ENCODE measurements around the gene TMEM8B. TPM values are rescaled to one million over a fixed set of nuclear protein-coding genes. Genes with fewer than 3 reads are reported as not detected.

The TMEM8B gene
- polyA plus RNA-seq, 1 experiment, result 5.6 TPM

DNA sequence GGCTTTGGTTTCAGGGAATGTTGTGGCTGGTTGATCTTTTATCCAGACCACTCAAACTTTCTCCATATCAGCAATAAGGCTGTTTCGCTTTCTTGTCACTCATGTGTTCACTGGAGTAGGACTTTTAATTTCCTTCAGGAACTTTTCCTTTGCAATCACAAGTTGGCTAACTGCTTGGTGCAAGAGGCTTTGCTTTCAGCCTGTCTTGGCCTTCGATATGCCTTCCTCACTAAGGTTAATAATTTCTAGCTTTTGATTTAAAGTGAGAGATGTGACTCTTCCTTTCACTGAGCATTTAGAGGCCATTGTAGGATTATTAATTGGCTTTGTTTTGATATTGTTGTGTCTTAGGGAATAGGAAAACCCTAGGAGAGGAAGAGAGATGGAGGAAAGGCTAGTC lies 70.0 kb downstream of the TMEM8B start:
- Histone ChIP-seq H3K36me3 (ENCODE audit: control insufficient read depth, insufficient read depth, low read length) (no peaks in the 10 kb centered on the region), H3K4me3 (ENCODE audit: low read depth, low read length) (no peak overlapping the region), H3K27me3 (ENCODE audit: control insufficient read depth, insufficient read depth, low read length) (peaks cover 7% of the 10 kb centered on the region; the same call in 1 of the 2 replicates)
- ChIA-PET CTCF (interaction anchor here (1.1 to 1.9 kb wide), 7 partner anchors 11 to 109 kb away, joined by 3 to 7 read pairs (median 3); no protein-coding TSS in a partner anchor), POLR2A (no interaction called here)
- DNase-seq (ENCODE audit: low read depth), result no peak
- TF ChIP-seq, protein P1, sequence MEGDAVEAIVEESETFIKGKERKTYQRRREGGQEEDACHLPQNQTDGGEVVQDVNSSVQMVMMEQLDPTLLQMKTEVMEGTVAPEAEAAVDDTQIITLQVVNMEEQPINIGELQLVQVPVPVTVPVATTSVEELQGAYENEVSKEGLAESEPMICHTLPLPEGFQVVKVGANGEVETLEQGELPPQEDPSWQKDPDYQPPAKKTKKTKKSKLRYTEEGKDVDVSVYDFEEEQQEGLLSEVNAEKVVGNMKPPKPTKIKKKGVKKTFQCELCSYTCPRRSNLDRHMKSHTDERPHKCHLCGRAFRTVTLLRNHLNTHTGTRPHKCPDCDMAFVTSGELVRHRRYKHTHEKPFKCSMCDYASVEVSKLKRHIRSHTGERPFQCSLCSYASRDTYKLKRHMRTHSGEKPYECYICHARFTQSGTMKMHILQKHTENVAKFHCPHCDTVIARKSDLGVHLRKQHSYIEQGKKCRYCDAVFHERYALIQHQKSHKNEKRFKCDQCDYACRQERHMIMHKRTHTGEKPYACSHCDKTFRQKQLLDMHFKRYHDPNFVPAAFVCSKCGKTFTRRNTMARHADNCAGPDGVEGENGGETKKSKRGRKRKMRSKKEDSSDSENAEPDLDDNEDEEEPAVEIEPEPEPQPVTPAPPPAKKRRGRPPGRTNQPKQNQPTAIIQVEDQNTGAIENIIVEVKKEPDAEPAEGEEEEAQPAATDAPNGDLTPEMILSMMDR (IDR thresholded peaks at IDR 0.05; ENCODE audit: insufficient read depth, low read depth, low read length), result no peak

GRCh38 chr9:35903049-35903448 lies 74.0 kb downstream of the TMEM8B start:
- Histone ChIP-seq H3K27me3 (ENCODE audit: control insufficient read depth, insufficient read depth, low read length) (peaks cover 2% of the 10 kb centered on the region; the same call in 1 of the 2 replicates), H3K36me3 (ENCODE audit: control insufficient read depth, insufficient read depth, low read length) (no peaks in the 10 kb centered on the region), H3K4me3 (ENCODE audit: low read depth, low read length) (no peak overlapping the region)
- no peak for DNase-seq (ENCODE audit: low read depth)
- TF ChIP-seq, protein P1 (IDR thresholded peaks at IDR 0.05; ENCODE audit: insufficient read depth, low read depth, low read length), result peak; percentile 52
- POLR2A ChIA-PET, result no interaction called here
- CTCF ChIA-PET, result interaction anchor here (0.8 to 8.0 kb wide), 28 partner anchors 8 to 246 kb away, joined by 3 to 170 read pairs (median 4); partner anchors contain the start of gene SPAG8

DNA sequence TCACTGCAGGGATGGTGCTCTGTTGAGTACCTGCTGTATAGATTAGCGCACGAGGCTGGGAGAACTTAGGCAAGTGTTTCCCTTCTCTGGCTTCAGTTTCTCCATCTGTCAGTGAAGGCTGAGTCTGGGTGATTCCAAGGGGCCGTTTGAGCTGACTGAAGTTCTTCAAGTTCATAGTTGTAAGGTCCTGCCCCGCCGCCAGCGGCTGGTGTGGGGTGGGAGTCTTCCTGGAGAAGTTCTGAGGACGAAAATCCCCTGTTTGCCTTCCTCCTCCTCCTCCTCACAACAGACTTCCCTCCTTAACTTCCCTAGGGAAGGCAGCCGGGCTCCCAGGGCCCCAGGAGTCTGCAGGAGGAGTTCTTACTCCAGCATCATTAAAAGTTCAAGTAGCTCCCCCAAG lies 75.3 kb downstream of the TMEM8B start:
- CTCF ChIA-PET, result interaction anchor here (1.3 to 8.0 kb wide), 6 partner anchors 12 to 262 kb away, joined by 3 to 170 read pairs (median 8); no protein-coding TSS in a partner anchor
- H3K4me3 ChIP-seq (ENCODE audit: low read depth, low read length), result no peak overlapping the region
- H3K27me3 ChIP-seq (ENCODE audit: control insufficient read depth, insufficient read depth, low read length), result peaks cover 2% of the 10 kb centered on the region; the same call in 1 of the 2 replicates
- TF ChIP-seq, protein P1 (IDR thresholded peaks at IDR 0.05; ENCODE audit: insufficient read depth, low read depth, low read length), result no peak
- POLR2A ChIA-PET, result no interaction called here
- DNase-seq (ENCODE audit: low read depth), result no peak
- H3K36me3 ChIP-seq (ENCODE audit: control insufficient read depth, insufficient read depth, low read length), result no peaks in the 10 kb centered on the region

- H3K27me3 ChIP-seq (ENCODE audit: control insufficient read depth, insufficient read depth, low read length), result peaks cover 2% of the 10 kb centered on the region; the same call in 1 of the 2 replicates
- CTCF ChIA-PET, result interaction anchor here (0.5 to 8.0 kb wide), 12 partner anchors 13 to 261 kb away, joined by 3 to 170 read pairs (median 5); no protein-coding TSS in a partner anchor
- no peak for DNase-seq (ENCODE audit: low read depth)
- POLR2A ChIA-PET, result no interaction called here
- H3K4me3 ChIP-seq (ENCODE audit: low read depth, low read length), result no peak overlapping the region
- TF ChIP-seq, protein P1 (IDR thresholded peaks at IDR 0.05; ENCODE audit: insufficient read depth, low read depth, low read length), result no peak
- H3K36me3 ChIP-seq (ENCODE audit: control insufficient read depth, insufficient read depth, low read length), result no peaks in the 10 kb centered on the region
Measured at GRCh38 chr9:35905051-35905781, 76.2 kb downstream of the TMEM8B start.

GRCh38 chr9:35905912-35906679 lies 77.1 kb downstream of the TMEM8B start, which contains the start of gene HRCT1:
HRCT1 (plus strand) TSS chr9:35906202; CDS start chr9:35906288, 86 bp downstream.
- DNase-seq (ENCODE audit: low read depth), result peak; percentile 72
- CTCF ChIA-PET, result interaction anchor here (0.5 to 8.0 kb wide), 15 partner anchors 14 to 260 kb away, joined by 3 to 170 read pairs (median 5); partner anchors contain the start of gene NPR2
- POLR2A ChIA-PET, result interaction anchor here (0.6 kb wide), 1 partner anchor 18 kb away, joined by 3 read pairs; no protein-coding TSS in a partner anchor
- H3K27me3 ChIP-seq (ENCODE audit: control insufficient read depth, insufficient read depth, low read length), result peaks cover 2% of the 10 kb centered on the region; the same call in 1 of the 2 replicates
- H3K4me3 ChIP-seq (ENCODE audit: low read depth, low read length), result no peak within 1 kb of the TSS
- no peaks in the 10 kb centered on the region for H3K36me3 ChIP-seq (ENCODE audit: control insufficient read depth, insufficient read depth, low read length)
- TF ChIP-seq, protein P1 (IDR thresholded peaks at IDR 0.05; ENCODE audit: insufficient read depth, low read depth, low read length), result no peak

All from BJ (cell line).